Right ventricle myocardium superior (tissue), 1 donor: Measurements from ENCODE around the gene GAS2L3. TPM values are rescaled to one million over a fixed set of nuclear protein-coding genes. Genes with fewer than 3 reads are reported as not detected.

Experiments
- ATAC-seq: fragments of 200-7000 bp; cut with Tn5 transposase; one replicate; pipeline ENCODE4 v1.9.1; 2020; ENCODE audit warnings: mild to moderate bottlenecking; ENCODE audit not compliant: poor library complexity
- DNase-seq: peaks from one replicate; pipeline ENCODE4 v3.0.0-alpha.2; 2020
- intact Hi-C: fragments of 100-400 bp; cut with DNase I; formaldehyde crosslinking; loops from one replicate; pipeline ENCODE4 v1.11.2; 2022
- total RNA-seq: library from RNA; stranded (reverse); fragmentation: NEBNext Ultra II Directional; extraction: Animal tissue kit (Norgen Biotek cat#: 25700); gene quantifications from one replicate; pipeline ENCODE4 v1.2.1, GENCODE V29; 2021
- donor health status: DM: no; HTN: yes; CAD: no; lungs with severe emphysema.

GAS2L3 gene
- total RNA-seq, 1 donor from 2014 or later, result 2.4 TPM

- ATAC-seq (no peak), DNase-seq (no peak)
These were observed 69.8 kb downstream of the GAS2L3 start for GRCh38 chr12:100643246-100643645.

GRCh38 chr12:100646896-100647295 is 73.4 kb downstream of the GAS2L3 start:
- DNase-seq (no peak), ATAC-seq (no peak)
- intact Hi-C loops, result no loop called here

More at GRCh38 chr12:100643246-100643645, 69.8 kb downstream of the GAS2L3 start:
- intact Hi-C loops, result no loop called here

- no peak for ATAC-seq
These were observed 77.6 kb downstream of the GAS2L3 start for GRCh38 chr12:100651108-100651507.

GRCh38 chr12:100651694-100652093 is 78.2 kb downstream of the GAS2L3 start:
- ATAC-seq (no peak), DNase-seq (no peak)
- intact Hi-C loops, result no loop called here

More at GRCh38 chr12:100651108-100651507, 77.6 kb downstream of the GAS2L3 start:
- DNase-seq, result no peak
- intact Hi-C loops, result no loop called here

- intact Hi-C loops, result no loop called here
- DNase-seq, result no peak
- no peak for ATAC-seq
These were observed 79.0 kb downstream of the GAS2L3 start for GRCh38 chr12:100652488-100652887.

- DNase-seq, result no peak
- ATAC-seq, result no peak
- intact Hi-C loops, result no loop called here
These were observed 82.7 kb downstream of the GAS2L3 start for GRCh38 chr12:100656141-100656540.

- ATAC-seq (no peak), DNase-seq (no peak)
- intact Hi-C loops, result no loop called here
These were observed 83.4 kb downstream of the GAS2L3 start for GRCh38 chr12:100656856-100657255.

- ATAC-seq, result no peak
These were observed 87.9 kb downstream of the GAS2L3 start for GRCh38 chr12:100661300-100661951.

GRCh38 chr12:100666588-100666987 is 93.1 kb downstream of the GAS2L3 start:
- no peak for DNase-seq
- intact Hi-C loops, result no loop called here
- ATAC-seq, result no peak

More at GRCh38 chr12:100661300-100661951, 87.9 kb downstream of the GAS2L3 start:
- no peak for DNase-seq
- intact Hi-C loops, result no loop called here

GRCh38 chr12:100668945-100669536 is 95.6 kb downstream of the GAS2L3 start:
- intact Hi-C loops, result no loop called here
- ATAC-seq (peak; percentile 56), DNase-seq (peak; percentile 75)

- ATAC-seq (no peak), DNase-seq (no peak)
- intact Hi-C loops, result no loop called here
These were observed 96.4 kb downstream of the GAS2L3 start for GRCh38 chr12:100669922-100670321.

- ATAC-seq (no peak), DNase-seq (no peak)
- intact Hi-C loops, result no loop called here
These were observed 98.1 kb downstream of the GAS2L3 start for GRCh38 chr12:100671396-100672074.

- no peak for DNase-seq
- intact Hi-C loops, result no loop called here
- ATAC-seq, result no peak
These were observed 98.7 kb downstream of the GAS2L3 start for GRCh38 chr12:100672075-100672592.

GRCh38 chr12:100674036-100674888 is 100.8 kb downstream of the GAS2L3 start:
- ATAC-seq (no peak), DNase-seq (no peak)
- intact Hi-C loops, result no loop called here

Other genes with a start within 250 kb of the GAS2L3 start
- not detected for gene SLC17A8, start 216.6 kb upstream of the GAS2L3 start, total RNA-seq
- not detected for gene NR1H4, start 99.8 kb upstream of the GAS2L3 start, total RNA-seq
- gene ANO4, start 221.1 kb downstream of the GAS2L3 start, total RNA-seq, result not detected